OCI-LY1 (cell line): ENCODE data around the gene AUH.

ENCODE experiments used
- H2AFZ ChIP-seq: fragments of 200-600 bp; sonication (generic), shearing (Covaris generic); 2 replicates; pipeline ENCODE4 v1.6.0; 2014; ENCODE audit warnings: antibody characterized with exemption, mild to moderate bottlenecking, low read length
- H3F3A ChIP-seq: fragments of 200-600 bp; sonication (generic), shearing (Covaris generic); 2 replicates; pipeline ENCODE4 v1.6.0; 2014; ENCODE audit warnings: mild to moderate bottlenecking, antibody characterized with exemption, low read length, moderate library complexity; ENCODE audit not compliant: insufficient read depth
- H3K27ac ChIP-seq: fragments of 200-600 bp; sonication (generic); 2 replicates; pipeline ENCODE4 v1.5.1; 2014; ENCODE audit warnings: low read length, mixed run types, mild to moderate bottlenecking, low read depth; ENCODE audit not compliant: poor library complexity, severe bottlenecking
- H3K27me3 ChIP-seq: fragments of 200-600 bp; sonication (generic); 2 replicates; pipeline ENCODE4 v1.6.0; 2014; ENCODE audit warnings: antibody characterized with exemption, mild to moderate bottlenecking, low read length, moderate library complexity; ENCODE audit not compliant: insufficient read depth
- H3K36me3 ChIP-seq: fragments of 200-600 bp; sonication (generic); 2 replicates; pipeline ENCODE4 v1.6.1; 2014; ENCODE audit warnings: mild to moderate bottlenecking, antibody characterized with exemption, low read length, moderate library complexity, mixed read lengths; ENCODE audit not compliant: insufficient read depth
- H3K4me1 ChIP-seq: fragments of 200-600 bp; sonication (generic); 2 replicates; pipeline ENCODE4 v1.5.1; 2014; ENCODE audit warnings: mild to moderate bottlenecking, low read length, moderate library complexity; ENCODE audit not compliant: insufficient read depth, severe bottlenecking
- H3K4me2 ChIP-seq: fragments of 200-600 bp; sonication (generic), shearing (Covaris generic); 2 replicates; pipeline ENCODE4 v1.6.1; 2014; ENCODE audit warnings: low read length
- H3K4me3 ChIP-seq: fragments of 200-600 bp; sonication (generic); 2 replicates; pipeline ENCODE4 v1.5.1; 2014; ENCODE audit warnings: low read length, low read depth, mild to moderate bottlenecking, mixed read lengths; ENCODE audit not compliant: poor library complexity, severe bottlenecking
- H3K79me2 ChIP-seq: fragments of 200-600 bp; shearing (Covaris generic); 2 replicates; pipeline ENCODE4 v1.6.1; 2016; ENCODE audit warnings: mixed run types, low read length, mixed read lengths; ENCODE audit not compliant: insufficient read depth
- H3K9ac ChIP-seq: fragments of 200-600 bp; sonication (generic), shearing (Covaris generic); 2 replicates; pipeline ENCODE4 v1.6.1; 2014; ENCODE audit warnings: mild to moderate bottlenecking, low read length, mixed read lengths
- H3K9me2 ChIP-seq: fragments of 200-600 bp; sonication (generic), shearing (Covaris generic); 2 replicates; pipeline ENCODE4 v1.6.1; 2014; ENCODE audit warnings: low read depth, mild to moderate bottlenecking, low read length, mixed read lengths
- H3K9me3 ChIP-seq: fragments of 200-600 bp; shearing (Covaris generic); 2 replicates; pipeline ENCODE4 v1.6.1; 2014; ENCODE audit warnings: low read length, mixed read lengths
- H4K20me1 ChIP-seq: fragments of 200-600 bp; sonication (generic), shearing (Covaris generic); 2 replicates; pipeline ENCODE4 v1.6.0; 2016; ENCODE audit warnings: mild to moderate bottlenecking, low read length; ENCODE audit not compliant: insufficient read depth
- CTCF ChIP-seq: fragments of 200-600 bp; sonication (generic), shearing (Covaris generic); IDR thresholded peaks from 2 replicates; pipeline ENCODE4 v1.5.1; 2017; ENCODE audit warnings: mild to moderate bottlenecking, antibody characterized with exemption, low read length, moderate library complexity, mixed read lengths
- EZH2 ChIP-seq: fragments of 200-600 bp; sonication (generic), shearing (Covaris generic); IDR thresholded peaks from 2 replicates; pipeline ENCODE4 v1.8.0; 2017; ENCODE audit warnings: borderline replicate concordance, mixed run types, mild to moderate bottlenecking, antibody characterized with exemption, low read length, moderate library complexity, mixed read lengths

Gene AUH

DNA sequence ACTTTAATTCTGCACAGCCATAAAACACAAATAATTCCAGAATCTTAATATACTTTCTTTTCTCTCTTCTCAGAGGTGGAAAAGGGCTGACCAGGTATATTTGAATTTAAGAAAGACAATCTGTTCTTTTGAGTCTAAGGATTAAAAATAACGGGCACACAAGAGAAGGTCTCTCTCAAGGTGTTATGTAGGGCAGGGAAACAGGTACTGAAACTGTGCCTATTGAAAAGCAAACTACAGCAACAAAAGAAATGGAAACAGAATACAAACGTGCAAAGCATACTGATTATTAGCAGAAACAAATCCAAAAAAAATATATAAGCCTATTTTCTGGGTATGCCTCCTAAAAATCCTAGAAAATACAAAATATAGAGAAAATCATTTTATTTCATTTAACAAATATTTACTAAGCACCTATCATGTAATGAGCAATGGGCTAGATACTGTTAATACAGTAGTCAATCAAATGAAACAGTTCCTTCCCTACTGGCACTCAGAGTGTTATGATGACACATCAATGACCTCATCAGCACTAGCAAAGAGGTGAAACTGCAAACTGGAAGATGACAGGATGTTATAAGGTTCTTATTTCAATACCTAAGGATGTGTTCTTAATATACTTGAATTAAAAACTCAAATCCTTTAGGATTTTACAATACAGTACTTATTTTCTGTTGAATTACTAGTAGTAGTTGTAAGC is 87.7 kb downstream of the AUH start:
- Histone ChIP-seq H3K27ac (no peak overlapping the region), H3K9me2 (no peaks in the 10 kb centered on the region), H3K9me3 (no peaks in the 10 kb centered on the region), H3K4me1 (peaks cover 10% of the 10 kb centered on the region), H3K4me2 (no peak overlapping the region), H3F3A (no peaks in the 10 kb centered on the region), H4K20me1 (no peaks in the 10 kb centered on the region), H3K36me3 (no peaks in the 10 kb centered on the region), H3K4me3 (no peak overlapping the region), H3K9ac (no peak overlapping the region), H2AFZ (no peak overlapping the region), H3K27me3 (no peaks in the 10 kb centered on the region), H3K79me2 (no peaks in the 10 kb centered on the region)
- TF ChIP-seq CTCF (no peak), EZH2 (no peak)

DNA sequence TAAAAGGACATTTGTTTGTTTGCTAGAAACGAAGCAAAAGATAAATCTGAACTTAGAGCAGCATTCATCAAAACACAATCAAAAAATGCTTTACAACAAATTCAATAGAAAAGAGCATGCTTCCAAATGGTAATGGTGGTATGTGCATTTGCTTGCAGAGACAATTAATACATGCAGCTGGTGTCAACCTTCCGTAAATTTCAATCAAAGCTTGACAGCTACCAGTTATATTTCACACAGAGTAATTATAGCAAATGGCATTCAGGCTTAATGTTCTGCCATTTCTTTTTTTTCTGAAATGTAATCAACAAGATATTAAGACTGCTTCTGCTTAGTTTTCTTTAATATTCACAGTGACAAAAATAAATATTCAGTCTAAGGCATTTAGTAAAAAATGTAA is 90.6 kb downstream of the AUH start:
- Histone ChIP-seq H3K4me1 (peaks cover 10% of the 10 kb centered on the region), H3K9me3 (no peaks in the 10 kb centered on the region), H3K4me2 (no peak overlapping the region), H3K9me2 (no peaks in the 10 kb centered on the region), H4K20me1 (no peaks in the 10 kb centered on the region), H3K36me3 (no peaks in the 10 kb centered on the region), H3K4me3 (no peak overlapping the region), H2AFZ (no peak overlapping the region), H3K79me2 (no peaks in the 10 kb centered on the region), H3K9ac (no peak overlapping the region), H3F3A (no peaks in the 10 kb centered on the region), H3K27me3 (no peaks in the 10 kb centered on the region), H3K27ac (no peak overlapping the region)
- TF ChIP-seq CTCF (no peak), EZH2 (no peak)

GRCh38 chr9:91269907-91270491 is 91.7 kb downstream of the AUH start:
- TF ChIP-seq CTCF: no peak
- TF ChIP-seq EZH2: no peak
- Histone ChIP-seq H3K27ac (no peak overlapping the region), H3K4me3 (no peak overlapping the region), H3K4me1 (peaks cover 10% of the 10 kb centered on the region), H3K27me3 (no peaks in the 10 kb centered on the region), H3K9me3 (no peaks in the 10 kb centered on the region), H3K4me2 (no peak overlapping the region), H3K36me3 (no peaks in the 10 kb centered on the region), H4K20me1 (no peaks in the 10 kb centered on the region), H3F3A (no peaks in the 10 kb centered on the region), H3K9ac (no peak overlapping the region), H3K9me2 (no peaks in the 10 kb centered on the region), H3K79me2 (no peaks in the 10 kb centered on the region), H2AFZ (no peak overlapping the region)
